NCI-H146 (cell line): ENCODE measurements around the gene XRRA1.
"Not testable (repeated sequence)": the region's sequence is repeated elsewhere in the genome, so short reads cannot be mapped to it uniquely, and the experiment has no call there.

Experiments used
- DNase-seq: peaks from one replicate; lab custom pipeline; 2025; lab: John Stamatoyannopoulos, UW

The XRRA1 gene, protein sequence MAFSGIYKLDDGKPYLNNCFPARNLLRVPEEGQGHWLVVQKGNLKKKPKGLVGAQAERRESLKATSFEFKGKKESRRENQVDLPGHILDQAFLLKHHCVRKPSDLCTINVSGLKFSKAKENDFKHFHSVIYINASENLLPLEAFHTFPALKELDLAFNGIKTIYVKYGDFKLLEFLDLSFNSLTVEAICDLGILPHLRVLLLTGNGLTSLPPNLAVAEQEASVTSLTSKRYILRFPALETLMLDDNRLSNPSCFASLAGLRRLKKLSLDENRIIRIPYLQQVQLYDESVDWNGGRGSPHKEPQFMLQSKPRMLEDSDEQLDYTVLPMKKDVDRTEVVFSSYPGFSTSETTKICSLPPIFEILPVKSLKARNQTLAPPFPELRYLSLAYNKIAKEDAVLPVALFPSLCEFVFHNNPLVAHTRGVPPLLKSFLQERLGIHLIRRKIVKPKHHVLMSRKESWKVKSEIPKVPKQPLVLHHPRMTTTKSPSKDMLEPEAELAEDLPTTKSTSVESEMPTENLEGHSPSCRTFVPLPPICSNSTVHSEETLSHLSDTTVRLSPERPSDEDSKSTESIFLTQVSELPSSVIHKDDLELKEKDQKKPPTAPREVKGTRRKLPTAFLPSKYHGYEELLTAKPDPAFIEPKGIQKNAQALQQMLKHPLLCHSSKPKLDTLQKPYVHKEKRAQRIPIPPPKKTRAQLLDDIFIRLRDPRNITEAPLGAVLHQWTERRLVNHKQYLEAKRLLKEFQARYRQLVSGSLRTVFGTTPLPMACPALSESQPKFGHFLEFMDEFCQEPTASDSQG

DNA sequence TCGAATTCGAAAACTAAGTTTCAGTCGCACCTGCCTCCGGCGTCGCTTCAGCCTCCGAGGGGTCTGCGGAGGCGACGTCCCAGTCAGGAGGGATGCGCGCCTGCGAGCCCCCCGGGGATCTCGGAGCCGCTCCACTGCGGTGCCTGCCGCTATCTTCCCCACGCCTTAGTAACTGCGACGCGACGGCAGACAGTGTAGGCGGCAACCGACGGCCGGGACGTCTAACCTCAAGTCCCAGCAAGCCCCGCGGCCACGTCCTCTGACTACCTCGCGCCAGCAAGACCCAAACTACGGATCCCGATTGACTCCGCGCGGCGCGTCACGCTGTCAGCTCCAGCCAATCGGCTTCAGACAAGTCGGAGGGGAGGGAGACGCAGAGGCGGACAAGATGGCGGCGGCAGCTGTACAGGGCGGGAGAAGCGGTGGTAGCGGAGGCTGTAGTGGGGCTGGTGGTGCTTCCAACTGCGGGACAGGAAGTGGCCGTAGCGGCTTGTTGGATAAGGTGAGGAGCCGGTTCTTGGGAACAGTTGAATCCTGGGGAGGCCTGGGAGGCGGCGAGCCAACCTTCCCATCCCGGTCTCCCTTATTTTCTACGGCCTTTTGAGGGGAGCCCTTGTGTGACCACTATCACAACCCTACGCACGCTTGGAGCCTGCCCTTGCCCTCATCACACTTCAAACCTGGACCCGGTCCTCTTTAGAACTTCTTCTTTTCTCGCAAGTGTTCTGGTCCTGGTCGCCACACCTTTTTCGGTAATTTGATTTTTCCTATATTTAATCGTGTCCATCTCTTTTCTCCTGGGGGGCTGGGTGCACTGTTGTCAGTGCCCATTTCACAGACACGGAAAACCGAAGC lies at the start of gene XRRA1, which contains the start of gene SPCS2:
Gene XRRA1, minus strand, starts transcription at position 194 of the 855 bp plus-strand sequence. CDS start 8,213 bp downstream, outside the sequence.
Gene SPCS2, plus strand, starts transcription at position 369 of the 855 bp plus-strand sequence. Its CDS starts 20 bp downstream, at position 389.
- DNase-seq: peak; percentile 98

DNA sequence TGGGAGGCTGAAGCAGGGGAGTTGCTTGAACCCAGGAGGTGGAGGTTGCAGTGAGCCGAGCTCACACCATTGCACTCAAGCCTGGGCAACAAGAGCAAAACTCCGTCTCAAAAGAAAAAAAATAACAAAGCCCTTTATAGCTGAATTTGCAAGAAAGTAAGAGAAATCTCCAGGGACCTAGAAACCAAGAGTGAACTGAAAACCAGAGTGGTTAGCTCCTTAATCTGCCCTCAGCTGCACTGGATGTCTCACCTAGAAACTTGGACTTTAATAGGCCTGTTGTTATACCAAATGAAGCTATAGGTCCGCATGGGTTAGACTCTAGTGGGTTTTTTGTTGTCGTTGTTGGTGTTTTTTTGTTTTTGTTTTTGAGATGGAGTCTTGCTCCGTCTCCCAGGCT lies 44.0 kb upstream of the XRRA1 start:
- DNase-seq: no peak

DNA sequence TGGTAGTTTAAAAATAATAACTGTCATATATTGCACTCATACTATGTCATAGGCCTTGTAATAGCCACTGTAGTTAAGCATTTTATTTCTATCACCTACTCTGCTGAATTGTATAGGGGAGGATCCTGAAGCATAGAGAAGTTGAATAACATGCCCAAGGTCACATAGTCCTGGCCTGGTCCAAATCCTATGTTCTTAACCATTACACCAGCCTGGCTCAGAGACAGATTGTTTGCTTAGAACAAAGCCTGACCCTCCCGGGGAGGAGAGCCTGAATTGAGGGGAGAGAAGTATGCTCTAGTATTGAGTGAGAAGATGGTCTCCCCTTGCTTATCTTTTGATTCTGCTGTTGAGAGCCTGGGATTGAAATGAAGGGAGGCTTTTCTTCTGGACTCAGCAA lies 42.0 kb upstream of the XRRA1 start:
- no peak for DNase-seq

DNA sequence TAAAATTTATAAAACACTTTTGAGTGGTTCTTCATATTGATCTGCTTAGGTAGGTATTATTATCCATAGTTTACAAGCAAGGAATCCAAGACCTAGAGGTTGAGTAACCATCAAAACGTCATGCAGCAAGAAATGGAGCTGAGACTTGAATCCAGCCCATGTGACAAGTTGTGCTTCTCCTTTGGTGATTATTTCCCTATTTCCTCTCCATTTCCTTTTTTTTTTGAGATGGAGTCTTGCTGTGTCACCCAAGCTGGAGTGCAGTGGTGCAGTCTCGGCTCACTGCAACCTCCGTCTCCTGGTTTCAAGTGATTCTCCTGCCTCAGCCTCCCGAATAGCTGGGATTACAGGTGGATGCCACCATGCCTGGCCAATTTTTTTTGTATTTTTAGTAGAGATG lies 41.3 kb upstream of the XRRA1 start:
- not testable (repeated sequence) for DNase-seq

DNA sequence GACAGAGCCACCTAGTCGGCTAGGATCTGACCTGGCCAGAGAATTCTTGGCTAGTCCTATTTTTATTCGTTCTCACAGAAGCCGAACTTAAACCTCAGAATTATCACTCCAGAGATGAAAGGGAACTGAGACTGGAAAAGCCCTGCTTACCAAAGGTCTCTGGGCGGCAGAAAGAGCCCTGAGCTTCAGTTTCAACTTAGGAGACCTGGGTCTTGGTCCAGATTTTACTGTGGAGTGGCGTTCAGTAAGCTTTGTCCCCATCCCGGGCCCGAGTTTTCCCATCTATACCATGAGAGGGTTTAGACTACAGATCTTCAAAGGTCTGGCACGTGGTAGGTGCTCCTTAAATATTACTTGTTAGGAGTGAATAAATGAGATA lies 40.4 kb upstream of the XRRA1 start:
- DNase-seq: no peak

DNA sequence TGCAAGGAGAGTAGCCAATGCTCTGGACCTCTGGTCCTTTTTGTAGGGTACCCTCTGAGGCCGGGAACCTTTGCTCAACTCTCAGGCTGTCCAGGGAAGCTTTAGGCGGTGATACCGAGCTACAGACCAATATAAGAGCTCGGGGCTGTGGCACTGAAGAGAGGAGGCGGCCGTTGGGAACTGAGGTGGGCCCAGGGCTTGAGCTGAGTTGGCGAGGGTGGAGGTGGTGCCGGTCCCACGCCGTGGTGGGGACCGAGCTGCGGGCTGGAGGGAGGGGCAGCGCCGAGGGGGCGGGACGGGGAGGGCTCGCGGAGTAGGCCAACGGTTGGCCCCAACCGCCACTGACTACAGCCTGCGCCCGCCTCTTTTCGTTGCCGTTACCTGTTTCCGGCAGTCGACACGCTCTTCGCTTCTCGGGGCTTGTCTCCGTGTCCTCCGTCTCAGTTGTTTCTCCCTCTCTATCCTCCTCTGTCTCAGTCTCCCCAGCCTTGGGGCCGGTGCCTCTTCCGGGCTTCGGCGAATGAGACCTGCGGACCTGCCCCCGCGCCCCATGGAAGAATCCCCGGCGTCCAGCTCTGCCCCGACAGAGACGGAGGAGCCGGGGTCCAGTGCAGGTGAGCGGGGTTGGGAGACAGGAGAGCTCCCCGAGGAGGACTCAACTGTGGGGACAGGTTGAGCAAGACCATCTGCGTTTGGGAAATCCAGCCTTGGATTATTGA lies 39.8 kb upstream of the XRRA1 start, which contains the start of gene NEU3:
Gene NEU3, plus strand, starts transcription at position 393 of the 719 bp plus-strand sequence. Its CDS starts 128 bp downstream, at position 521.
- peak; percentile 88 for DNase-seq

DNA sequence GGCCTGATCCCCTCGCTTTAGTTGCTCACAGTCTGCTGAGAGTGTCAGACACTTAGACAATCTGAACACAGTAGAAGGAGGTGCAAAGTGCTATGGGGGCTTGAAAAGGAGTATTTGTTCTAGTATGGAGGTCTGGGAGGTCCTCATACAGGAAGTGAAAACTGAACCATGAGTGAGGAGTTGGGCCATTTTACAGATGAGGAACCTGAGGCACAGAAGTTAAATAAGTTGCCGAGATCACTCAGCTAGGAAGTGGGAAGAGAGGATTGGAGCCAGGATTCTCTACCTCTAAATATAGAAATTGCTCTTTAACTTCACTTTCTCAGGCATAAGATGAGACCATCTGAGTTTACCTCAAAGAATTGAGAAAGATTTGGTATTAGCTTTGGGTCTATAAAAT lies 35.8 kb upstream of the XRRA1 start:
- no peak for DNase-seq

DNA sequence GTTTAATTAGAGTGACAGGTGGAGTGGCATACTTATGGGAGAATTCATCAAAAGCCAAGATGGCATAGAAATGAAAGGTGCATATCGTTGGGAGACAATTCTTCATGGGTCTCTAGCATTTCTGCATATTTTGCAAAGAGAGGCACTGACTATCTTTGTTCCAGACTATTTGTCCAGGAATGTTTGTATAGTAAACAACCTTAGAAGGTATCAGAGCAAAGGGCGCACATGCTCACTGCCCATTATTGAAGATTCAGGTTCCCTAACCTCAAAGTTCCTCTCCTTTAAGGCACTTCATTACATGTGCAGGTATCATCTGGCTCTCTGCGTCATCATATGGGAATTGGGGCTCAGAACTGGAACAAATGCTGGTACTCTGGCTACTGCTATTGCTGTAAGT lies 35.2 kb upstream of the XRRA1 start:
- DNase-seq: no peak

DNA sequence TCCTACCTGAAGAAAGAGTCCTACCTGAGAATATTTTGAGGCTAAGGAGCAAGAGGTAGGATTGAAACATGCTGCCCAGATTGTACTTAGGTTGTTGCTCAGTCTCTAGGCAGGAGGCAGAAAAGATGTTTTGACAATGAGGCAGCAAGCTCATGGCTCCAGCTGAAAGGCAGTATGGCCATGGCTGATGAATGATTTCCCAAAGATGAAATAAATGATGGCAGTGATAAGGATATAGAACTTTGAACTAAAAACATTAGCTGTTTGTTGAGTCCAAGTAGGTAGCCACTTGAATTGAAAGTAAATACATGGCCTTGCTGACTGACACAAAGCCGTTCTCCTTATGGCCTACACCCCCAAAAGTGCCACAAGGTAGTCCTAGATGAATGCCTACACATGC lies 33.0 kb upstream of the XRRA1 start:
- DNase-seq: no peak

DNA sequence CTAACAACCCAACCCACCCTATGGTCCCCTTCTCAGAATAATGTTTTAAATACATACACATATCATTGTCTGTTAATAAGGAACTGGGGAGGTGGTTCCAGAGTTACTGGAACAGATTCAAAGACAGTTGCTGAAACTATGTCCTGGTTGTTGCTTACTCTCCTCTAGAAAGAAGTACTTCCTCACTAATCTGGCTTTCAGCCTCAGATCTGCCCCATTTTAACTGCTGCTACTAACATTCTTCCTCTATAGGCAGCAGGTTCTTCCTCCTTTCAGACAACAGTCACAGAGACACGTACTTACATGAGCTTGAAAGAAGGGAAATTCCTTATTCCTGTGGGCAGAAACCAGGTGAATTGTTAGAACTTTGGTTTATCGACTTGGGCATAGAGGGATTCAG lies 31.7 kb upstream of the XRRA1 start:
- DNase-seq: no peak

DNA sequence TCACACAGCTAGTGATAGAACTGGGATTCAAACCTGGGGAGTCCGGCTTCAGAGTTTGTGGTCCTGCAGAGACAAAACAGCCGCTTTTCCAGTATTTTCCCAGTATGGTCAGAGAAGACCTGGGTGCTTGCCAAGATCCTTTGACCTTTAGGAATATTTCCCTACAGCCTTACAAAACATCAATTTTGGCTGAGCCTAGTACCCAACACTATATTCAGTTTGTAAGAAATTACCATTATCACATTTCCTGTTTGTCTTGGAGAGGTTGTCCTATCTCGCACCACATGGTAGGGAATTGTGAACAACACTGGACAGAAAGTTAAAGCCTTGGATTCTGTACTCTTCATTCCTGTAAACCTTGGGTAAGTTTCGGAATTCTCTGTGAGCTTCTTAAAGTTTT lies 29.1 kb upstream of the XRRA1 start:
- DNase-seq: no peak

DNA sequence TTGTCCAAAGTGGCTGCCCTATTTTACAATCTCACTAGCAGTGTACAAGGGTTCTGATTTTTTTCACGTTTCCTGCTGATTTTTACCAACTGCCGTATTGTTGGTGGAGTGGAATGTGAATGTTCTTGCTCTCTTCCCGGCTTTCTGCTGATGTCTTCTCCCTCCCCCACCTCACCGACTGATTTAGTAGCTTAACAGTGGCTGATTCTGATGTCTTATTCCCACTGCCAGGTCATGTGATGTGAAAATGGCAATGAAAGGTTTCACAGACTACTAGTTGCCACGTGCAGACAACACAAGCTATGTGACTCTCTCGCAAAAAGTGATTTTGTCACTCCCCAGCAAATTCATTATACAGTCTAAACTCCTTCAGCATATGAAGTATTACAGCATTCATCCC lies 22.5 kb upstream of the XRRA1 start:
- DNase-seq: no peak

DNA sequence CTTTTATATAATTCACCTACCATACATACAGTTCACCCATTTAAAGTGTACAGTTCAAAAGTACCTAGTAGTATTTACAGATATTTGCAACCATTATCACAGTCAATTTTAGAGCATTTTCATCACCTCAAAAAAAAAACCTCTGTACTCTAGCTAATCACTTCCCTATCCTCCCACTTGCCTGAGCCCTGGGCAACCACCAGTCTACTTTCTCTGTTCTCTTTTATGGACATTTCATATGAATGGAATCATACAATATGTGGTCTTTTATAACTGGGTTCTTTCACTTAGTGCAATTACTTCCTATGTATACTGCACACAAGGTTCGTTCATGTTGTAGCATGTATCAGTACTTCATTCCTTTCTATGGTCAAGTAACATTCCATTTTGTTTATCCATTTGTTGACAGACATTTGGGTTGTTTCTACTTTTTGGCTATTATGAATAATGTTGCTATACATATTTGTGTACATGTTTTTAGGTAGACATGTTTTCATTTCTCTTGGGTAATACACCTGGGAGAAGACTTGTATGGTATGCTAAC lies 22.0 kb upstream of the XRRA1 start:
- DNase-seq: no peak

DNA sequence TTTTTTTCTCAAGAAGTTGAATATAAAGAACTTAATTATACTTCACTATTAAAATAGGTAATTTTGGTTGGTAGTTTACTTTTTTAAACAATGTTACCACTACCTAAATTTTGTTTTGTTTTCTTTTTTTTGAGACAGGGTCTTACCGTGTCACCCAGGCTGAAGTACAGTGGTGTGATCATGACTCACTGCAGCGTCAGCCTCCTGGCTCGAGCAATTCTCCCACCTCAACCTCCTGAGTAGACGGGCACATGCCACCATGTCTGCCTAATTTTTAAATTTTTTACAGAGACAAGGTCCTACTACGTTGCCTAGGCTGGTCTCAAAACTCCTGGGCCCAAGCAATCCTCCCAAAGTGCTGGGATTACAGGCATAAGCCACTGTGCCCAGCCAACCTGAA lies 17.8 kb upstream of the XRRA1 start:
- DNase-seq: no peak

DNA sequence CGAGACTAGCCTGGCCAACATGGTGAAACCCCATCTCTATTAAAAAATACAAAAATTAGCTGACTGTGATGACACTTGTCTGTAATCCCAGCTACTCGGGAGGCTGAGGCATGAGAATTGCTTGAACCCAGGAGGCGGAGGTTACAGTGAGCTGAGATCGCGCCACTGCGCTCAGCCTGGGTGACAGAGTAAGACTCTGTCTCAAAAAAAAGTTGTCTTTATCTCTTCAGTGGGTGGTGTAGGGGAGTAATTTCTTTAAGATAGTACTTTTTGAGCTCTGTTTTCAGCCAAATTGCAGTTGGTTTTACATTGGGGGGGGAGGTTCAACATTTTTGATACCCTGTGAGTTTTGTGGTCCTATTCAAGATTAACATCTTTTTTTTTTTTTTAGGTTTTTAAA lies 11.2 kb upstream of the XRRA1 start:
- DNase-seq: not testable (repeated sequence)

DNA sequence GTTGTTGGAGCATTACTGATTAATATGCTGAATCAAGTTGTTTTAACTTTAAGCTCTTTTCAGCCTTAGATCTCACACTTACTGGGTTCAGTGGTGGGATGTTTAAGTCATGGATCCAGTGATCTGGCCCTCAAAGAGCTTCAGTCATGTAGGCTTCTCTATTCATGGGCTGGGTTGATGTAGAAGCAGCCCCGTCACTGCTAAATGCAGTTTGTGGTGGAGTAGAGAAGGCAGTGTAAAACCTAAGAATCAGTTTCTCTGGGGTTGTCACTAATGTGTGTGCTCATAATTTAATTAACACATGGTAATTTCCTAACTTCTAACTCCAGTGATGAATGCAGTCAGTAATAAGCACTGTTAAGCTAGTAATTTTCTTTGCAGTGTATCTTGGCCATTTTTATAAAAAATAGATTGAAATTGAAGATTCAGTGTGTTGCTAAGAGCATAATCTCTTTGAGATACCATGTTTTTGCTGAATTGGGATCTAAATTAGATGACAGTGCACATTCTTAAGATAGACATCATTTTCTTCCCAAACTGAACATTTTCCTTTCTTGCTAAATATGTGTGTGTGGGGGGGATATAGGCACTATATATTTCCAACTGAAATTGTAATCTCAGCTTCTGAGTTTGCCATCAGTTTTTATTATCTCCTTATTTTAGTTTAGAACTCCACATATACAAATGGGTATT lies 9.2 kb upstream of the XRRA1 start:
- no peak for DNase-seq

DNA sequence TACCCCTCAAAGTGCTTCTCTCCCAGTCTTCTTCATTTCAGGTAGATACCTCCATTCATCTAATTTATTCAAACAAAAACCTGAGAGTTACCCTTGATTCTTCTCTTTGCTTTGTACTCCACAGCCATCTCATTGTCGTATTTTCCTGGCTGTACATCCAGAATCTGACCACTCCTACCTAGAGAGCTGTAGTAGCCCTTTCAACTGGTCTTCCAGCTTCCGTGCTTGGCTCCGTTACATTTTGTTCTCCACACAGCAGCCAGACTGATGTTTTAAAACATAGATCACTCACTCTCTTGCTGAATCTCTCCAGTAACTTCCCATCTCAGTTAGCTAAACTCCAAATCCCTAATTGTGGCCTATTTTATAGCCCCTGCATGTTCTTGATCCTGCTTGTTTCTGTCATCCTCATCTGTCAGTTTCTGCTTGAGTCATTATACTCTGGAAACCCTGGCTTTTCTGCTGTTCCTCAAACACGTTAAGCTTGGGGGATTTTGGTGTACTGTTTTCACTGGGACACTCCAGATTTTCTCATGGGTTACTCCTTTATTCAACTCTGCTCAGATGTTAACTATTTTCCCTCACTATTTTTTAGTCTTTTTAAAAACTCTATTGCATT lies 7.6 kb upstream of the XRRA1 start:
- DNase-seq: no peak

DNA sequence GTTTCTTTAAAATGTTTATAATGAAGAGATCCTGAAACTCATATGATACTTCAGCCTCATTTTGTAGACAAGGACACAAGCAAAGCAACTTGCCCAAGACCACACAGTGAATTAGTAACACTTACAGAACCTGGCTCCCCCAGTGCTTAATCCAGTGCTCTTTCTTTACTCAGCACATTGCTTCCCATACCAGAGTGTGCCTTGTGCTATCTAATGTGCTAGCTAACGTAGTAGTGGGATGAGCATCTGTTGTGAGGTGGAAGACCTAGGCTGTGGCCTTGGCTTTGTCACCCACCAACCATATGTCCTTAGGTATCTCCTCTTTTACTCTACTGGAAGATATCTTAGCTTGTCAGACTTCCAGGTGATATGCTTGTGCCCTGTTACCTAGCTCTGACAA lies 5.3 kb upstream of the XRRA1 start:
- no peak for DNase-seq

DNA sequence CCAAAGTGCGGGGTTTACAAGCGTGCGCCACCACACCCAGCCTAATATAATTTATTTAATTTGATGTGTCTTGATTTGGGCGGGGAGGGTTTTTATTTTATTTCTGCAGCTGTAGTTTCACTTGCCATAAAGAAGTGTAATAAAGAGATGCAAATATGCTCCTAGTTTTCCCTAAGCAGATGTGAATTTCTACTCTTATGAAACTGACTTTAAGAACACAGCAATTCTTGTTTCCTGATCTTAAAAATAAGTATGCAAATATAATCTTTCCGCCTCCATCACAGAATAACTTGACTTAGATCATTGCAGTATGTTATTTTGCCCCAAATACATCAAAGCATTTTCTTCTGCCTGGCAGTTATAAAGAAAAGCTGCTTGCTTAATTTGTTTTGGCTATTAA lies 4.6 kb upstream of the XRRA1 start:
- DNase-seq: no peak

DNA sequence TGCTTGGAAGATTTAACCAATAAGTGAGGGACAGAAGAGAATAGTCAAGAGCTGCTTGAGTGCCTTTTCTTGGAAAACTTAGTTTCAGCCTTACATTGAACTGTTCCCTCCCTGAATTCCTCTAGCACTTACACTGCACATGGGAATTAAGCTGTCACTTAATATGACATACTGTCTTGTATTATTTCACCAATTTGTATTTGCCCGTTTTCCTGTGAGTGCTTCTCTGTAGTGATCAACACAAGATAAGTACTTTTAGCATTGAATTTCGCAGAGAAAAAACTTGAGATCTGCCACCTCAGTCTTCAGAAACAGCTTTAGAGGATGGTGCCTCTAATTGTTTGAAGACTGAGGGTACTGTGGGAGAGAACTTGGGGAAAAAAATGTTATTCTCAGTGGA lies 3.9 kb upstream of the XRRA1 start:
- no peak for DNase-seq
